GM10266 (cell line): ENCODE measurements around the gene TSSC4.

ENCODE experiments used
- DNase-seq: peaks from one replicate; pipeline ENCODE4 v3.0.0; 2012; ENCODE audit errors: extremely low spot score
- CTCF ChIP-seq: IDR thresholded peaks from 2 replicates; pipeline ENCODE4 v1.5.1; 2012; ENCODE audit warnings: mild to moderate bottlenecking, low read depth; ENCODE audit not compliant: control insufficient read depth, insufficient read depth; ENCODE audit errors: missing control alignments

Gene TSSC4

GRCh38 chr11:2404735-2405196 lies 4.2 kb downstream of the TSSC4 start:
- no peak for DNase-seq
- TF ChIP-seq CTCF, result no peak

- no peak for TF ChIP-seq CTCF
- DNase-seq, result no peak
Measured at GRCh38 chr11:2406451-2406850, 5.9 kb downstream of the TSSC4 start.

GRCh38 chr11:2406878-2407410 lies 6.4 kb downstream of the TSSC4 start:
- DNase-seq, result no peak
- no peak for TF ChIP-seq CTCF

GRCh38 chr11:2408671-2409070 lies 8.1 kb downstream of the TSSC4 start:
- no peak for DNase-seq
- no peak for TF ChIP-seq CTCF

- no peak for TF ChIP-seq CTCF
- no peak for DNase-seq
Measured at GRCh38 chr11:2409126-2409525, 8.6 kb downstream of the TSSC4 start.

- no peak for TF ChIP-seq CTCF
- DNase-seq, result no peak
Measured at GRCh38 chr11:2409611-2410468, 9.3 kb downstream of the TSSC4 start.

GRCh38 chr11:2410616-2411015 lies 10.1 kb downstream of the TSSC4 start:
- DNase-seq, result no peak
- TF ChIP-seq CTCF, result no peak
